WTC11 (cell line): ENCODE results near the gene AKIRIN2.

Experiments used
- JUN ChIP-seq: sonication (generic); formaldehyde crosslinking; IDR thresholded peaks from 2 replicates; pipeline ENCODE4 v1.8.0; 2023; ENCODE audit warnings: mild to moderate bottlenecking, missing genetic modification reagents
- KAT7 ChIP-seq: sonication (generic); formaldehyde crosslinking; IDR thresholded peaks from 2 replicates; pipeline ENCODE4 v1.8.1; 2023; ENCODE audit warnings: missing genetic modification reagents, mild to moderate bottlenecking, borderline replicate concordance
- MXD4 ChIP-seq: fragments of 250-450 bp; sonication (Bioruptor Pico); IDR thresholded peaks from 2 replicates; pipeline ENCODE4 v1.8.0; 2021; ENCODE audit warnings: mild to moderate bottlenecking, moderate library complexity, borderline replicate concordance
- TCF7 ChIP-seq: sonication (generic); formaldehyde crosslinking; IDR thresholded peaks from 2 replicates; pipeline ENCODE4 v1.8.0; 2022; ENCODE audit warnings: mild to moderate bottlenecking, low read depth, missing genetic modification reagents, moderate library complexity
- TEAD4 ChIP-seq: sonication (generic); formaldehyde crosslinking; IDR thresholded peaks from 2 replicates; pipeline ENCODE4 v1.8.0; 2022; ENCODE audit warnings: mild to moderate bottlenecking, missing genetic modification reagents
- TF ChIP-seq, protein P1 (sequence below): fragments of 200-600 bp; IDR thresholded peaks from 2 replicates; pipeline ENCODE4 v1.8.0; 2022; ENCODE audit warnings: antibody characterized with exemption
- TF ChIP-seq, protein P2 (sequence below): sonication (generic); formaldehyde crosslinking; IDR thresholded peaks from 2 replicates; pipeline ENCODE4 v1.8.1; 2023; ENCODE audit warnings: mild to moderate bottlenecking, missing genetic modification reagents, moderate library complexity
- TF ChIP-seq, protein P3 (sequence below): sonication (generic); formaldehyde crosslinking; IDR thresholded peaks from 2 replicates; pipeline ENCODE4 v1.8.0; 2023; ENCODE audit warnings: missing genetic modification reagents, mild to moderate bottlenecking, borderline replicate concordance
- TF ChIP-seq, protein P4 (sequence below): fragments of 250-450 bp; sonication (Bioruptor Pico); IDR thresholded peaks from 2 replicates; pipeline ENCODE4 v1.9.0; 2021; ENCODE audit warnings: mild to moderate bottlenecking, borderline replicate concordance

DNA sequence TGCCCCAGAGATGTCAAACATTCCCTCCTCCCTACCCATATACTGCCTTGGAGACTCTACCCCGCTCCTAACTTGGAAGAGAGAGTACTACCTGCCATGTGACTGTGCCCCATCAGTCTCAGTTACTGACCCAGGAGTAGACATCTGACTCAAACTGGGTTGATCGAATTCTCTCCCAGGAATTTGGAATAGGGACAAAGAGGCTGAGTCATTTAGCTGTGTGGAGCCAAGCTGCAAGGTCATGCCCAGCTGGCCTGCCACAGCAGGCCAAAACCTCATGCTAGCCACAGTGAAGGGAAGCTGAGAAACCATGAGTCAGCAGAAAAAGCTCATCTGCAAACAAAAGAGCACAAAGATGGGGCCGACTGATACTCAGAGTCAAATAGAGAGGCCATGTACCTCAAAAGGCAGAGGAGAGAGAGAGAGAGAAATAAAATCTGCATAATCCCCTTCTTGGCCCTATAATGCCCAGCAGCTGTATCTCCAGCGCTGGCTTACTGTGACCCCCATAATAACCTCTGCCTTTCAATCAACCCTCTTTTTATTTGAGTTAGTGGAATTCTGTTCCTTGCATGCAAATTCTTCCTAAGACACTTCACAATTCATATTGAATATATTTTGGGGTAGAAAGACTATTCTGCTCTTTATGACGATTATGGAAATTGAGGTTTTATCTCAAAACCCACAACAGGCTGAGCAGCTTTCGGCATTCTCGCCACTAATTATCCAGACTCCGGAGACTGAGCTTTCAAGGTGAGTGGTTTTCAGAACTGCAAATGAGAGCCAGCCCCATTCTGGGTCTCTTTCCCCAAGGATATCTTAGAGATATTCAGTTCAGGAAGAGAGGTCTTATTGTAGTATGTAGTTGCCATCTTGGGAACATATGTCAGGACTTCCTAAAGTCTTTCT is 21.4 kb upstream of the AKIRIN2 start:
- TF ChIP-seq, protein P1, sequence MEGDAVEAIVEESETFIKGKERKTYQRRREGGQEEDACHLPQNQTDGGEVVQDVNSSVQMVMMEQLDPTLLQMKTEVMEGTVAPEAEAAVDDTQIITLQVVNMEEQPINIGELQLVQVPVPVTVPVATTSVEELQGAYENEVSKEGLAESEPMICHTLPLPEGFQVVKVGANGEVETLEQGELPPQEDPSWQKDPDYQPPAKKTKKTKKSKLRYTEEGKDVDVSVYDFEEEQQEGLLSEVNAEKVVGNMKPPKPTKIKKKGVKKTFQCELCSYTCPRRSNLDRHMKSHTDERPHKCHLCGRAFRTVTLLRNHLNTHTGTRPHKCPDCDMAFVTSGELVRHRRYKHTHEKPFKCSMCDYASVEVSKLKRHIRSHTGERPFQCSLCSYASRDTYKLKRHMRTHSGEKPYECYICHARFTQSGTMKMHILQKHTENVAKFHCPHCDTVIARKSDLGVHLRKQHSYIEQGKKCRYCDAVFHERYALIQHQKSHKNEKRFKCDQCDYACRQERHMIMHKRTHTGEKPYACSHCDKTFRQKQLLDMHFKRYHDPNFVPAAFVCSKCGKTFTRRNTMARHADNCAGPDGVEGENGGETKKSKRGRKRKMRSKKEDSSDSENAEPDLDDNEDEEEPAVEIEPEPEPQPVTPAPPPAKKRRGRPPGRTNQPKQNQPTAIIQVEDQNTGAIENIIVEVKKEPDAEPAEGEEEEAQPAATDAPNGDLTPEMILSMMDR: no peak
- TF ChIP-seq MXD4 (CRISPR knock-in tag) (no peak), JUN (no peak), TCF7 (CRISPR knock-in tag) (no peak), KAT7 (CRISPR knock-in tag) (no peak), TEAD4 (no peak)
- TF ChIP-seq, protein P2, sequence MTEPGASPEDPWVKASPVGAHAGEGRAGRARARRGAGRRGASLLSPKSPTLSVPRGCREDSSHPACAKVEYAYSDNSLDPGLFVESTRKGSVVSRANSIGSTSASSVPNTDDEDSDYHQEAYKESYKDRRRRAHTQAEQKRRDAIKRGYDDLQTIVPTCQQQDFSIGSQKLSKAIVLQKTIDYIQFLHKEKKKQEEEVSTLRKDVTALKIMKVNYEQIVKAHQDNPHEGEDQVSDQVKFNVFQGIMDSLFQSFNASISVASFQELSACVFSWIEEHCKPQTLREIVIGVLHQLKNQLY (CRISPR knock-in tag): no peak
- TF ChIP-seq, protein P3, sequence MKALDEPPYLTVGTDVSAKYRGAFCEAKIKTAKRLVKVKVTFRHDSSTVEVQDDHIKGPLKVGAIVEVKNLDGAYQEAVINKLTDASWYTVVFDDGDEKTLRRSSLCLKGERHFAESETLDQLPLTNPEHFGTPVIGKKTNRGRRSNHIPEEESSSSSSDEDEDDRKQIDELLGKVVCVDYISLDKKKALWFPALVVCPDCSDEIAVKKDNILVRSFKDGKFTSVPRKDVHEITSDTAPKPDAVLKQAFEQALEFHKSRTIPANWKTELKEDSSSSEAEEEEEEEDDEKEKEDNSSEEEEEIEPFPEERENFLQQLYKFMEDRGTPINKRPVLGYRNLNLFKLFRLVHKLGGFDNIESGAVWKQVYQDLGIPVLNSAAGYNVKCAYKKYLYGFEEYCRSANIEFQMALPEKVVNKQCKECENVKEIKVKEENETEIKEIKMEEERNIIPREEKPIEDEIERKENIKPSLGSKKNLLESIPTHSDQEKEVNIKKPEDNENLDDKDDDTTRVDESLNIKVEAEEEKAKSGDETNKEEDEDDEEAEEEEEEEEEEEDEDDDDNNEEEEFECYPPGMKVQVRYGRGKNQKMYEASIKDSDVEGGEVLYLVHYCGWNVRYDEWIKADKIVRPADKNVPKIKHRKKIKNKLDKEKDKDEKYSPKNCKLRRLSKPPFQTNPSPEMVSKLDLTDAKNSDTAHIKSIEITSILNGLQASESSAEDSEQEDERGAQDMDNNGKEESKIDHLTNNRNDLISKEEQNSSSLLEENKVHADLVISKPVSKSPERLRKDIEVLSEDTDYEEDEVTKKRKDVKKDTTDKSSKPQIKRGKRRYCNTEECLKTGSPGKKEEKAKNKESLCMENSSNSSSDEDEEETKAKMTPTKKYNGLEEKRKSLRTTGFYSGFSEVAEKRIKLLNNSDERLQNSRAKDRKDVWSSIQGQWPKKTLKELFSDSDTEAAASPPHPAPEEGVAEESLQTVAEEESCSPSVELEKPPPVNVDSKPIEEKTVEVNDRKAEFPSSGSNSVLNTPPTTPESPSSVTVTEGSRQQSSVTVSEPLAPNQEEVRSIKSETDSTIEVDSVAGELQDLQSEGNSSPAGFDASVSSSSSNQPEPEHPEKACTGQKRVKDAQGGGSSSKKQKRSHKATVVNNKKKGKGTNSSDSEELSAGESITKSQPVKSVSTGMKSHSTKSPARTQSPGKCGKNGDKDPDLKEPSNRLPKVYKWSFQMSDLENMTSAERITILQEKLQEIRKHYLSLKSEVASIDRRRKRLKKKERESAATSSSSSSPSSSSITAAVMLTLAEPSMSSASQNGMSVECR (CRISPR knock-in tag): no peak
- TF ChIP-seq, protein P4, sequence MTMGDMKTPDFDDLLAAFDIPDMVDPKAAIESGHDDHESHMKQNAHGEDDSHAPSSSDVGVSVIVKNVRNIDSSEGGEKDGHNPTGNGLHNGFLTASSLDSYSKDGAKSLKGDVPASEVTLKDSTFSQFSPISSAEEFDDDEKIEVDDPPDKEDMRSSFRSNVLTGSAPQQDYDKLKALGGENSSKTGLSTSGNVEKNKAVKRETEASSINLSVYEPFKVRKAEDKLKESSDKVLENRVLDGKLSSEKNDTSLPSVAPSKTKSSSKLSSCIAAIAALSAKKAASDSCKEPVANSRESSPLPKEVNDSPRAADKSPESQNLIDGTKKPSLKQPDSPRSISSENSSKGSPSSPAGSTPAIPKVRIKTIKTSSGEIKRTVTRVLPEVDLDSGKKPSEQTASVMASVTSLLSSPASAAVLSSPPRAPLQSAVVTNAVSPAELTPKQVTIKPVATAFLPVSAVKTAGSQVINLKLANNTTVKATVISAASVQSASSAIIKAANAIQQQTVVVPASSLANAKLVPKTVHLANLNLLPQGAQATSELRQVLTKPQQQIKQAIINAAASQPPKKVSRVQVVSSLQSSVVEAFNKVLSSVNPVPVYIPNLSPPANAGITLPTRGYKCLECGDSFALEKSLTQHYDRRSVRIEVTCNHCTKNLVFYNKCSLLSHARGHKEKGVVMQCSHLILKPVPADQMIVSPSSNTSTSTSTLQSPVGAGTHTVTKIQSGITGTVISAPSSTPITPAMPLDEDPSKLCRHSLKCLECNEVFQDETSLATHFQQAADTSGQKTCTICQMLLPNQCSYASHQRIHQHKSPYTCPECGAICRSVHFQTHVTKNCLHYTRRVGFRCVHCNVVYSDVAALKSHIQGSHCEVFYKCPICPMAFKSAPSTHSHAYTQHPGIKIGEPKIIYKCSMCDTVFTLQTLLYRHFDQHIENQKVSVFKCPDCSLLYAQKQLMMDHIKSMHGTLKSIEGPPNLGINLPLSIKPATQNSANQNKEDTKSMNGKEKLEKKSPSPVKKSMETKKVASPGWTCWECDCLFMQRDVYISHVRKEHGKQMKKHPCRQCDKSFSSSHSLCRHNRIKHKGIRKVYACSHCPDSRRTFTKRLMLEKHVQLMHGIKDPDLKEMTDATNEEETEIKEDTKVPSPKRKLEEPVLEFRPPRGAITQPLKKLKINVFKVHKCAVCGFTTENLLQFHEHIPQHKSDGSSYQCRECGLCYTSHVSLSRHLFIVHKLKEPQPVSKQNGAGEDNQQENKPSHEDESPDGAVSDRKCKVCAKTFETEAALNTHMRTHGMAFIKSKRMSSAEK: no peak
